PC-9 (cell line): Measurements from ENCODE around the gene TSPAN3. TPM values are rescaled to one million over a fixed set of nuclear protein-coding genes. Genes with fewer than 3 reads are reported as not detected.

ENCODE experiments used
- BruUV-seq: library from RNA; stranded (reverse); fragments of 400-500 nt; replicated peaks from 2 replicates; lab custom pipeline; 2021; lab: Mats Ljungman, UMichigan
- CTCF ChIA-PET: fragments of 300-600 bp; sonication (Branson Sonifier 250); formaldehyde crosslinking; loops from one replicate; lab custom pipeline; 2022; ENCODE audit warnings: antibody characterized with exemption; lab: Charles Lee
- POLR2A ChIA-PET: fragments of 300-600 bp; sonication (Branson Sonifier 250); formaldehyde crosslinking; loops from one replicate; lab custom pipeline; 2022; ENCODE audit warnings: antibody characterized with exemption; ENCODE audit not compliant: unreplicated experiment; lab: Charles Lee
- DNase-seq, 2 experiments: peaks; one replicate each; pipeline versions ENCODE4 v3.0.0 to v3.0.0-alpha.2; 2015 to 2022; ENCODE audit warnings: mixed read lengths in 1 of 2
- H2AFZ ChIP-seq: fragments of 200-600 bp; sonication (generic); 2 replicates; pipeline ENCODE4 v1.8.1; 2017; ENCODE audit warnings: antibody characterized with exemption
- H3F3A ChIP-seq: fragments of 200-600 bp; sonication (generic); 2 replicates; pipeline ENCODE4 v1.8.1; 2017; ENCODE audit warnings: antibody characterized with exemption, mild to moderate bottlenecking, low read depth; ENCODE audit not compliant: insufficient read depth
- H3K27ac ChIP-seq: fragments of 200-600 bp; sonication (generic); 2 replicates; pipeline ENCODE4 v1.6.1; 2016; ENCODE audit warnings: mixed run types
- H3K27me3 ChIP-seq: fragments of 200-600 bp; sonication (generic); 2 replicates; pipeline ENCODE4 v1.6.1; 2016; ENCODE audit warnings: low read depth, mixed run types; ENCODE audit not compliant: insufficient read depth
- H3K36me3 ChIP-seq: fragments of 200-600 bp; sonication (generic); 2 replicates; pipeline ENCODE4 v1.6.1; 2016; ENCODE audit warnings: low read depth, mixed run types
- H3K4me1 ChIP-seq: fragments of 200-600 bp; sonication (generic); replicated peaks from 2 replicates; pipeline ENCODE4 v1.6.1; 2016; ENCODE audit warnings: mixed run types; ENCODE audit not compliant: insufficient read depth
- H3K4me2 ChIP-seq: fragments of 200-600 bp; sonication (generic); 2 replicates; pipeline ENCODE4 v1.6.1; 2017; ENCODE audit warnings: mixed run types
- H3K4me3 ChIP-seq: fragments of 200-600 bp; sonication (generic); 2 replicates; pipeline ENCODE4 v1.6.1; 2016; ENCODE audit warnings: mixed run types
- H3K79me2 ChIP-seq: fragments of 200-600 bp; sonication (generic); 2 replicates; pipeline ENCODE4 v1.6.1; 2017; ENCODE audit warnings: low read depth, mixed run types
- H3K9me2 ChIP-seq: fragments of 200-600 bp; sonication (generic); 2 replicates; pipeline ENCODE4 v1.8.1; 2017; ENCODE audit warnings: mild to moderate bottlenecking; ENCODE audit not compliant: insufficient read depth
- H3K9me3 ChIP-seq: fragments of 200-600 bp; sonication (generic); 2 replicates; pipeline ENCODE4 v1.8.1; 2016; ENCODE audit warnings: low read depth; ENCODE audit not compliant: insufficient read depth
- H4K20me1 ChIP-seq: fragments of 200-600 bp; sonication (generic); 2 replicates; pipeline ENCODE4 v1.8.1; 2017; ENCODE audit not compliant: insufficient read depth
- EZH2 ChIP-seq: fragments of 200-600 bp; sonication (generic); IDR thresholded peaks from 2 replicates; pipeline ENCODE4 v1.8.0; 2017; ENCODE audit warnings: antibody characterized with exemption, low read depth
- intact Hi-C: fragments of 100-400 bp; cut with micrococcal nuclease; formaldehyde crosslinking; loops from one replicate; pipeline ENCODE4 v1.10.0; 2022; ENCODE audit not compliant: unreplicated experiment
- total RNA-seq: library from RNA; stranded (reverse); gene quantifications from 2 replicates; pipeline ENCODE4 v1.2.3, GENCODE V29; 2021
- TF ChIP-seq, protein P1 (sequence below): fragments of 200-600 bp; sonication (generic); conservative IDR thresholded peaks from 2 replicates; pipeline ENCODE4 v1.6.1; 2017; ENCODE audit warnings: mixed run types, antibody characterized with exemption, mild to moderate bottlenecking, moderate library complexity

TSPAN3 gene
- total RNA-seq, 1 experiment from 2014 or later: 151 TPM

DNA sequence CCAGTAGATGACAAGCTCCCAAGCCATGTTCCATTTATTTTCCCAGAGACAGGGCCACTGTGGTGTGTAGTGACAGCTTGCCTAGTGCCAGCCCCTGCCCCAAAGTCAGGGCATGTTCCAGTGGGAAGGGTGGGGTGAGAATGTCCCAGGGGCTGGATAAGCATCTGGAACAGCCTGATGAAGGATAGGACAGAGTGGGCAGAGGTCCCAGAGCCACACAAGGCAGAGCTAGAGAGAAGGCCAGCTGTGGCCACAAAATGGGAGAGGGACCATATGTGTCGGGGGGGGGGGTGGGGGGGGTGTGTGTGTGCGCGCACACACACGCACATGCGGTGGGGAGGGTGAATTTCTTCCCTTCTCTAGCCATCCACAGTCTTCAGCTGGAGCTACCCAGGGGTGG, 27.0 kb upstream of the TSPAN3 start:
- H3K4me3 ChIP-seq: no peak overlapping the region
- no peaks in the 10 kb centered on the region for H3K4me1 ChIP-seq
- H3K4me2 ChIP-seq: no peak overlapping the region
- intact Hi-C loops: no loop called here
- POLR2A ChIA-PET: no interaction called here
- H3F3A ChIP-seq: no peaks in the 10 kb centered on the region
- TF ChIP-seq, protein P1, sequence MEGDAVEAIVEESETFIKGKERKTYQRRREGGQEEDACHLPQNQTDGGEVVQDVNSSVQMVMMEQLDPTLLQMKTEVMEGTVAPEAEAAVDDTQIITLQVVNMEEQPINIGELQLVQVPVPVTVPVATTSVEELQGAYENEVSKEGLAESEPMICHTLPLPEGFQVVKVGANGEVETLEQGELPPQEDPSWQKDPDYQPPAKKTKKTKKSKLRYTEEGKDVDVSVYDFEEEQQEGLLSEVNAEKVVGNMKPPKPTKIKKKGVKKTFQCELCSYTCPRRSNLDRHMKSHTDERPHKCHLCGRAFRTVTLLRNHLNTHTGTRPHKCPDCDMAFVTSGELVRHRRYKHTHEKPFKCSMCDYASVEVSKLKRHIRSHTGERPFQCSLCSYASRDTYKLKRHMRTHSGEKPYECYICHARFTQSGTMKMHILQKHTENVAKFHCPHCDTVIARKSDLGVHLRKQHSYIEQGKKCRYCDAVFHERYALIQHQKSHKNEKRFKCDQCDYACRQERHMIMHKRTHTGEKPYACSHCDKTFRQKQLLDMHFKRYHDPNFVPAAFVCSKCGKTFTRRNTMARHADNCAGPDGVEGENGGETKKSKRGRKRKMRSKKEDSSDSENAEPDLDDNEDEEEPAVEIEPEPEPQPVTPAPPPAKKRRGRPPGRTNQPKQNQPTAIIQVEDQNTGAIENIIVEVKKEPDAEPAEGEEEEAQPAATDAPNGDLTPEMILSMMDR: no peak
- no peak for TF ChIP-seq EZH2
- no peak for DNase-seq
- H4K20me1 ChIP-seq: no peaks in the 10 kb centered on the region
- CTCF ChIA-PET: no interaction called here
- no TSS peak for BruUV-seq
- H2AFZ ChIP-seq: no peak overlapping the region
- no peaks in the 10 kb centered on the region for H3K9me2 ChIP-seq
- H3K79me2 ChIP-seq: no peaks in the 10 kb centered on the region
- H3K27ac ChIP-seq: no peak overlapping the region
- H3K36me3 ChIP-seq: no peaks in the 10 kb centered on the region
- H3K27me3 ChIP-seq: no peaks in the 10 kb centered on the region
- H3K9me3 ChIP-seq: no peaks in the 10 kb centered on the region

DNA sequence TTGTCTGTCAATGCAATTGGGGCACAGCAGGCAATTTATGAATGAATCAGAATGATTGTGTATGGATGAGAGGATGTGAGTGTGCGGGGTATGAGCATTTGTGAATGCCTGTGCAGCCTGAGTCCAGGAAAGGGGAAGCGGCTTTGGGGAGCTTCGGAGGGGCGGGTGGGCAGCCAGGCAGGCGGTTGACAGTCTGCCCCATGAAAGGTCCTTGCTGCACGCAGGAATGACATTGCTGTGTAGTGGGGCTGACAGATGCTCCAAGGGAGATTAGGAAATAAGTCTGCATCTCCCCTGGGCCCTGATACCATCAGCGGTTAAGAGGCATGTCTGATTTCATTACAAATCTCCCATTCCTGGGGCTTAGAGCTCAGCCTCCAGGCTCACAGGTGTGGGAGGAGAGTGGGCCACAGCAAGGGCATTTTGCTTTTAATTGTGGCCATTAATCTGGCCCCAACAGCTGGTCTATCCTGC, 26.4 kb upstream of the TSPAN3 start:
- no peak overlapping the region for H2AFZ ChIP-seq
- no peaks in the 10 kb centered on the region for H3K9me3 ChIP-seq
- ChIA-PET CTCF (no interaction called here), POLR2A (no interaction called here)
- H3K4me1 ChIP-seq: no peaks in the 10 kb centered on the region
- TF ChIP-seq, protein P1: no peak
- TF ChIP-seq EZH2: no peak
- intact Hi-C loops: no loop called here
- H3K9me2 ChIP-seq: no peaks in the 10 kb centered on the region
- no peak overlapping the region for H3K27ac ChIP-seq
- no peak overlapping the region for H3K4me2 ChIP-seq
- H4K20me1 ChIP-seq: no peaks in the 10 kb centered on the region
- no TSS peak for BruUV-seq
- no peaks in the 10 kb centered on the region for H3F3A ChIP-seq
- H3K79me2 ChIP-seq: no peaks in the 10 kb centered on the region
- DNase-seq: no peak
- H3K27me3 ChIP-seq: no peaks in the 10 kb centered on the region
- H3K36me3 ChIP-seq: no peaks in the 10 kb centered on the region
- no peak overlapping the region for H3K4me3 ChIP-seq

DNA sequence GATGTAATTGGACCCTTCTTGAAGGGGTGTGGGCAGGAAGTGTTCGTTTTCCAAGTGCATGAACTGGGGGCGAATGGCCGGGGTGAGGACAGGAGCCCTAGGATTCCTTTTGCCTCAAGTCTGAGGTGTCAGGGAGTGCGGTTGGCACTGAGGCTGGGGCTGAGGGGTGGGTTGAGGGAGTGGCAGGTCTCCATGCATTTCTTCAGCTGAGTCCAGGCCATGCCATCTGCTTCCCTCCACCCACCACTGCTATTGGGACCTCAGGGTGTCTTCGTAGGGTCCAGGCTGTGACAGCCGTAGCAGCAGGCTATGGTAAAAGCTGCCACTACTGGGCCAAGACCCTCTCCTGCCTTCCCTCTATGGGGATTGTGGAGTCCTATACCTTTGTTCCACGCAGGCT, 25.6 kb upstream of the TSPAN3 start:
- BruUV-seq: no TSS peak
- CTCF ChIA-PET: no interaction called here
- intact Hi-C loops: no loop called here

More for the DNA sequence above, 25.6 kb upstream of the TSPAN3 start:
- H3K4me1 ChIP-seq: no peaks in the 10 kb centered on the region
- no peak overlapping the region for H3K4me3 ChIP-seq
- DNase-seq: no peak
- H4K20me1 ChIP-seq: no peaks in the 10 kb centered on the region
- H3K27ac ChIP-seq: no peak overlapping the region
- no peak overlapping the region for H3K4me2 ChIP-seq
- H3F3A ChIP-seq: no peaks in the 10 kb centered on the region
- no peaks in the 10 kb centered on the region for H3K9me3 ChIP-seq
- POLR2A ChIA-PET: no interaction called here
- TF ChIP-seq, protein P1: no peak
- TF ChIP-seq EZH2: no peak
- no peaks in the 10 kb centered on the region for H3K27me3 ChIP-seq
- H2AFZ ChIP-seq: no peak overlapping the region
- H3K79me2 ChIP-seq: no peaks in the 10 kb centered on the region
- no peaks in the 10 kb centered on the region for H3K36me3 ChIP-seq
- H3K9me2 ChIP-seq: no peaks in the 10 kb centered on the region
